PC-9 (cell line): ENCODE results near the gene FOXP1.

Experiments used
- CTCF ChIP-seq: fragments of 200-600 bp; sonication (generic); conservative IDR thresholded peaks from 2 replicates; pipeline ENCODE4 v1.6.1; 2017; ENCODE audit warnings: mixed run types, antibody characterized with exemption, mild to moderate bottlenecking, moderate library complexity
- EZH2 ChIP-seq: fragments of 200-600 bp; sonication (generic); IDR thresholded peaks from 2 replicates; pipeline ENCODE4 v1.8.0; 2017; ENCODE audit warnings: antibody characterized with exemption, low read depth

- TF ChIP-seq CTCF (no peak), EZH2 (no peak)
Measured at GRCh38 chr3:70994644-70995043, 588.9 kb downstream of the FOXP1 start.
